HFF-Myc (cell line): ENCODE measurements around the gene SUGP2.

Experiments
- DNase-seq: peaks from one replicate; pipeline ENCODE4 v3.0.0-alpha.2; 2011; ENCODE audit warnings: low read depth; ENCODE audit errors: extremely low read depth
- H3K4me3 ChIP-seq: replicated peaks from 2 replicates; pipeline ENCODE4 v1.5.1; 2011; ENCODE audit warnings: low read depth, mild to moderate bottlenecking, control low read depth, low read length
- CTCF ChIP-seq: IDR thresholded peaks from 2 replicates; pipeline ENCODE4 v1.5.1; 2012; ENCODE audit warnings: mild to moderate bottlenecking, low read depth, low read length, control low read depth; ENCODE audit errors: missing control alignments

Gene SUGP2

GRCh38 chr19:18942692-18943091 lies 90.6 kb downstream of the SUGP2 start:
- no peak for TF ChIP-seq CTCF
- DNase-seq, result no peak
- no peak overlapping the region for H3K4me3 ChIP-seq

- peak overlapping the region; percentile 22 for H3K4me3 ChIP-seq
- TF ChIP-seq CTCF, result no peak
- no peak for DNase-seq
Observed at GRCh38 chr19:18941628-18942354, 91.5 kb downstream of the SUGP2 start.
